Natural killer cell treated with Interleukin-12 subunit alpha and Interleukin-12 subunit beta and Interleukin-15 and Interleukin-18, amount 100 ng/mL, for 72 hours (primary cell): ENCODE results near the gene ATP2B3. TPM values are rescaled to one million over a fixed set of nuclear protein-coding genes. Genes with fewer than 3 reads are reported as not detected.

Experiments used
- ATAC-seq, 2 donors: fragments of 150-1000 bp; cut with Tn5 transposase in 1 of 2; sonication (Bioruptor Pico), chemical (Tn5 transposase) in 1 of 2; 2 replicates each; pipeline ENCODE4 v1.10.0; 2021
- DNase-seq: peaks from one replicate; pipeline ENCODE4 v3.0.0; 2022; ENCODE audit warnings: low spot score
- H3K27ac Mint-ChIP-seq, 2 donors: 1 replicate in 1 of 2; 2 replicates in 1 of 2; pipeline ENCODE4 v1.8.0; 2022; ENCODE audit warnings: mixed read lengths in 2 of 2, mild to moderate bottlenecking in 1 of 2, moderate library complexity in 1 of 2
- H3K27me3 Mint-ChIP-seq, 2 donors: 1 replicate in 1 of 2; 2 replicates in 1 of 2; pipeline ENCODE4 v1.8.0; 2022; ENCODE audit warnings: mixed read lengths in 2 of 2
- H3K36me3 Mint-ChIP-seq: one replicate; pipeline ENCODE4 v1.8.0; 2022; ENCODE audit warnings: mixed read lengths
- H3K4me1 Mint-ChIP-seq, 2 donors: 1 replicate in 1 of 2; 2 replicates in 1 of 2; pipeline ENCODE4 v1.8.0; 2022; ENCODE audit warnings: low read depth in 2 of 2, mixed read lengths in 2 of 2, mild to moderate bottlenecking in 1 of 2
- H3K4me3 Mint-ChIP-seq: one replicate; pipeline ENCODE4 v1.8.0; 2022; ENCODE audit warnings: mixed read lengths
- H3K9me3 Mint-ChIP-seq: 2 replicates; pipeline ENCODE4 v1.8.0; 2022; ENCODE audit warnings: mixed read lengths
- total RNA-seq, 2 donors: library from RNA; stranded (reverse); gene quantifications; one replicate each; pipeline ENCODE4 v1.2.3, GENCODE V29; 2022

Gene ATP2B3
- total RNA-seq, 2 donors from 2014 or later = not detected

DNA sequence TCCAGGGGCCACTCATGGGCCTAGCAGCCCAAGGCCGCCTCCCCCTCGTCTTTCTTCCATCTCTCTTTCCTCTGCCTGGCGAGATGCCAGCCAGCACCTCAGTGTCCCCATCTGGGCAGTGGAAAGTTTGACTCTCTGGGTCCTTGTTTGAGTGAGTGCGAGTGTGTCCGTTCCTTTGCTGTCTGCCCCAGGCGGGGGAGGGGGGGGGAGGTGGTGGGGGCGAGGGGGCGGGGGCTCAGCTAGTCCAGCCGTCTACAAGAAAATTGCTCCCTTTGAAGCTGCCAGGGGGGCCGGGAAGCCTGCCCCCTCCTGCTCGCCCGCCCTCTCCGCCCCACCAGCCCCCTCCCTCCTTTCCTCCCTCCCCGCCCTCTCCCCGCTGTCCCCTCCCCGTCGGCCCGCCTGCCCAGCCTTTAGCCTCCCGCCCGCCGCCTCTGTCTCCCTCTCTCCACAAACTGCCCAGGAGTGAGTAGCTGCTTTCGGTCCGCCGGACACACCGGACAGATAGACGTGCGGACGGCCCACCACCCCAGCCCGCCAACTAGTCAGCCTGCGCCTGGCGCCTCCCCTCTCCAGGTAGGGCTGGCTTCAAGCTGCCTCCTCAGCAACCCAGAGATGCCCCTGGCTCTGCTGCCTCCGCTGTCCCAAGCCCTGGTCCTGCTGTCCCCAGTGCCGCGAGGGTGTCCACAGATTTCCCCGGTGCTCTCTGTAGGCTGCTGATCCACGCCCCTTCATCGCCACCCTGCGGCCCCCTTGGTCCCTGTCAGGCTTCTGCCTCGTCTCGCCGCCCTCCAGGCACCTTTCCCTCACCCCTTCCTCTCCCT lies 22.7 kb upstream of the ATP2B3 start, which contains the start of gene BGN:
Gene BGN (plus strand): TSS at position 440 of the 821 bp plus-strand sequence. CDS start 9,652 bp downstream, outside the sequence.
- DNase-seq (no peak), ATAC-seq (no peak)
- Mint-ChIP-seq H3K27ac (no peak within 1 kb of the TSS), H3K4me3 (no peak within 1 kb of the TSS), H3K27me3 (peaks cover 0 to 3% of the 10 kb centered on the region in 2 donors), H3K36me3 (no peaks in the 10 kb centered on the region), H3K4me1 (no peaks in the 10 kb centered on the region), H3K9me3 (no peaks in the 10 kb centered on the region)

DNA sequence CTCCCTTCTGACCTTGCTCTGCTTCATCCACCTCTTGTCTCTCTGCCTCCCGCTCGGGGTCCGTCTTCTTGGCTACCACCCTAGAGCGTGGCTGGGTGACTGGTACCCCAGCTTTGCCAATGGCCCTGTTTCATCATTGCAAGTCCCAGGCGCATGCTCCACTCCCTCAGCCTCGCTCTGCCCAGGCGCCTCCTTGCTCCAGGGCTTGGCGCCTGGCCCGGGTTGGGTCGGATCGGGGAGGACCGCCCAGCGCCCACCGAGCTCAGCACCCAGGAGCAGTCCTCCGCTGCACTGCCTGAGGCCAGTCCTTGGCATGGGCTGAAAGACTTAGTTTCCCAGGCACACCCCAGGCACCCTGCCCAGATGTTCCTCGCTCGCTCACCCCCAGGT lies 22.1 kb upstream of the ATP2B3 start:
- ATAC-seq (no peak), DNase-seq (no peak)
- Mint-ChIP-seq H3K27me3 (peaks cover 0 to 3% of the 10 kb centered on the region in 2 donors), H3K9me3 (no peaks in the 10 kb centered on the region), H3K4me3 (no peak overlapping the region), H3K36me3 (no peaks in the 10 kb centered on the region), H3K4me1 (no peaks in the 10 kb centered on the region), H3K27ac (no peak overlapping the region)

DNA sequence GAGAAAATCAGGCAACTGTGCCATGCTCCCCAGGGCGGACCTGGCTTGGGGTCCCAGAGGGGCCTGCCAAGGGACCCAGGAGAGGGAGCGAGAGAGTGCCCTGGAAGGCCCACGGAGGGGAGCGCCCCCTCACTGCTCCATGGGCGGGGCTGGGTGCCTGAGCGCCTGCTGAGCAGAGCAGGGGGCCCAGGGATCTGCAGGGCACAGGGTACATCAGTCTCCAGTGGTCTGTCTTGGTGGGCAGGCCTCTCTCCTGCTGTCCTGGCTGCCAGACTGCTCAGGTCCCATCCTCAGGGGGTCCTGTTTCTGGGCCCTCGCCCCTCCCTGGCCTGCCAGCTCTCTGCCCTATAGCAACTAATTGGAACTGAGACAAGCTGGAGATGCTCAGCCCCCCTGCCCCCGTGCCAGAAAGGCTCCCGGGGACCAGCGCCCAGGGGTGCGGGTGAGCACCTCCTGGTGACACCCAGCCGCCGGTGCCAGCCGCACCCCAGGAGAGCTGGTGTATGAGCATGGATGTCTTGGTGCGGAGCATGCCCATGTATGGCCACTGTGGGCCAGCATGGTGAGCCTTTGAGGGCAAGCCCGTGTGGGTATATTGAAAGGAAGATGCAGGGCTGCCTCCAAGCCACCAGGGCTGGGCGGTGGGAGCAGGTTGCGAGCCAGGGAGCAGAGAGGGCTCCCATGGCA lies 21.4 kb upstream of the ATP2B3 start:
- Mint-ChIP-seq H3K9me3 (peaks cover 6% of the 10 kb centered on the region), H3K27me3 (peaks cover 0 to 3% of the 10 kb centered on the region in 2 donors), H3K4me3 (no peak overlapping the region), H3K36me3 (no peaks in the 10 kb centered on the region), H3K4me1 (peaks cover 0 to 5% of the 10 kb centered on the region in 2 donors), H3K27ac (no peak overlapping the region)
- DNase-seq = no peak
- ATAC-seq = no peak

DNA sequence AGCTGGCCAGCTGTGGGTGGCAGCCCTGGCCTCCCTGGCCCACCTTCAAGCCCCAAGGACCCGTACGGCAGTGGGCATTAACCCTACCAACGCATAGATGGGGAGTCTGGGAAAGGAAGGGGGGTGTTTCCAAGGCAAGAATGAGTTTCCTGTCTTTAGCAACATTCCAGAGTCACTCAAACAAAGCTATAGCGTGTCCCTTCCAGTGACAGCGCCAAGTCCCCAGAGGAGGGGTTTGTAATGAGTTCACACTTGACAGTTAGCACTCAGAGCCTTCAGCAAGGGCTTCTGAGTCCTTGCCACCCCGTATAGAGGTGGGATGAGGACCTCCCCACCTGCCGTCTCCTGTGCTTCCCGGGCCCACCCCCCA lies 20.9 kb upstream of the ATP2B3 start:
- Mint-ChIP-seq H3K36me3 (no peaks in the 10 kb centered on the region), H3K27me3 (peaks cover 0 to 3% of the 10 kb centered on the region in 2 donors), H3K4me3 (no peak overlapping the region), H3K27ac (no peak overlapping the region), H3K9me3 (peaks cover 6% of the 10 kb centered on the region), H3K4me1 (peaks cover 0 to 5% of the 10 kb centered on the region in 2 donors)
- ATAC-seq (no peak), DNase-seq (no peak)

DNA sequence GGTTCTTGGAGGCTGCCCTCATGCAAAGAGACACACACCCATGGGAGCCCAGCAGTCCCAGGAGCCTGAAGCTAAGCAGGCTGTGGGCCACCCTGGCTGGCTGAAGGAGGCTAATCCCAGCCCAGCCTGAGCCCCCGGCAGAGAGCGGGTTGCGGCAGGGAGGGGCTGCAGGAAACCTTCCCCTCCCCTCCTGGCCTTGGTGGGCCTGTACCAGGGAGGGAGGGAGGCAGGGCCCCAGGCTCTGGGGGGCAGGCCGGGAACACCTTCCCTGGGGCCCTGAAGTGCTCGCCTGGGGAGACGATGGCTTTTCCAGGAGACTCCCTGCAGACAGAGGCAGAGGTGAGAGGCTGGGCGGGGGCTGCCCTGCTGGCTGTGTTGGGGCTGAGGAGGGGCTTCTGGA lies 19.0 kb upstream of the ATP2B3 start:
- Mint-ChIP-seq H3K27me3 (peaks cover 0 to 3% of the 10 kb centered on the region in 2 donors), H3K4me1 (peaks cover 0 to 5% of the 10 kb centered on the region in 2 donors), H3K36me3 (no peaks in the 10 kb centered on the region), H3K9me3 (peaks cover 6% of the 10 kb centered on the region), H3K4me3 (no peak overlapping the region), H3K27ac (no peak overlapping the region)
- no peak for DNase-seq
- no peak for ATAC-seq

DNA sequence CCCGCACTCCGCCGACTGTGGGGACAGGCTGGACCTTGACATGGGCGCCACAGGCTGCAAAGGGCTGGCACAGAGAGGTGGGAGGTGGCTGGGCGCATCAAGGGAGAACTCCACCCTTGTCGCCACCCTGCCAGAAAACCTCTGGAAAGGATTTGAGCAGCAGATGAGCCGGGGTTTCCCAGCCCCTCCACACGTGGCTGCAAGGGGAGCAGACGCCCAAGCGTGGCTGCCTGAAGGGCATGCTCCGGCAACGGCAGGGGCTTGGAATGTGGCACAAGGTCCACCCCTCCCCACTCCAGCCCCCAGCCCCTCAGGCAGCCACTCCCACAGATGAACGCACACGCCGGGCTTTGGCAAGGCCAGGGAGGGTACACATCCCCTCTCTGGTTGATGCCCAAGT lies 18.1 kb upstream of the ATP2B3 start:
- no peak for DNase-seq
- H3K27me3 Mint-ChIP-seq = peaks cover 0 to 3% of the 10 kb centered on the region in 2 donors
- peaks cover 6% of the 10 kb centered on the region for H3K9me3 Mint-ChIP-seq
- H3K4me1 Mint-ChIP-seq = peaks cover 0 to 5% of the 10 kb centered on the region in 2 donors
- H3K4me3 Mint-ChIP-seq = no peak overlapping the region
- no peaks in the 10 kb centered on the region for H3K36me3 Mint-ChIP-seq
- ATAC-seq = no peak
- H3K27ac Mint-ChIP-seq = no peak overlapping the region

DNA sequence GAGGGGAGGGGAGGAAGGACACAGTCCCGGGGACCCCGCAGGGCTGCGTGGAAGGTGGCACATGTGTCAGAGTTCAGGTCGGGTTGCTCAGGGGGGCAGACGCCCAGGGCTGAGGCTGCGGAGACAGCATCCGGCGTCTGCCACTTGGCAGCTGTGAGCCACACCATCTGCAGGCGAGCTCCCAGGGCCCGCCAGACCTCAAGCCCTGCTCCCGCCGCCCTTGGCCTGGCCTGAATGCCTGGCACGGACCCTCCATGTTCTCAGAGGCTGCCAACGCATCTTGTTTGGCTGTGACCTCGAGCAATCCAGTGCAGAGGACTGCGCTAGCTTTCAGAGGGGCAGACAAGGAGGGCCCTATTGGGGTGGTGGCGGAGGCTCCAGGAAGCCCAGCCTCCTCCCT lies 17.6 kb upstream of the ATP2B3 start:
- DNase-seq = no peak
- Mint-ChIP-seq H3K9me3 (peaks cover 6% of the 10 kb centered on the region), H3K27me3 (peaks cover 0 to 3% of the 10 kb centered on the region in 2 donors), H3K4me1 (peaks cover 0 to 5% of the 10 kb centered on the region in 2 donors), H3K36me3 (no peaks in the 10 kb centered on the region), H3K27ac (no peak overlapping the region), H3K4me3 (no peak overlapping the region)
- no peak for ATAC-seq

DNA sequence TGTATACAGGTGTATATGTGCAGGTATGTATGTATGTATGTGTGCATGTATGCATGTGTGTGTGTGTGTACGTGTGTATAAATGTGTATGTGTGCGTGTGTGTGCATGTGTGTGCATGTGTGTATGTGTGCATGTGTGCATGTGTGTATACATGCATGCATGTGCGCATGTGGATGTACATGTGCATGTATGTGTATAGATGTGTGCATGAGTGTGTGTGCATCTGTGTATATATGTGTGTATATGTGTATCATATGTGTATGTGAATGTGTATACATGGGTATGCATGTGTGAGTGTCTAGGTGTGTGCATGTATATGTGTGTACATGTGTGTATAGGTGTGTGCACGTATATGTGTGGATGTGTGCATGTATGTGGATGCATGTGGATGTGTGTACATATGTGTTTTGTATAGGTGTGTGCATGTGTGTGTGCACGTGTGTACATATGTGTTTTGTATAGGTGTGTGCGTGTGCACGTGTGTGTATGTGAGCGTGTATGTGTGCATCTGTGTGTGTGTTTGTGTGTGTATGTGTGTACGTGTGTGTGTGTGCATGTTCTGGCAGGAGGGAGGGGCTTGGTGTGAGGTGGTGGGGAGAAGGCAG lies 16.7 kb upstream of the ATP2B3 start:
- no peak for ATAC-seq
- Mint-ChIP-seq H3K4me1 (peaks cover 0 to 5% of the 10 kb centered on the region in 2 donors), H3K27me3 (no peaks in the 10 kb centered on the region), H3K9me3 (peaks cover 6% of the 10 kb centered on the region), H3K27ac (no peak overlapping the region), H3K4me3 (no peak overlapping the region), H3K36me3 (no peaks in the 10 kb centered on the region)
- DNase-seq = no peak

DNA sequence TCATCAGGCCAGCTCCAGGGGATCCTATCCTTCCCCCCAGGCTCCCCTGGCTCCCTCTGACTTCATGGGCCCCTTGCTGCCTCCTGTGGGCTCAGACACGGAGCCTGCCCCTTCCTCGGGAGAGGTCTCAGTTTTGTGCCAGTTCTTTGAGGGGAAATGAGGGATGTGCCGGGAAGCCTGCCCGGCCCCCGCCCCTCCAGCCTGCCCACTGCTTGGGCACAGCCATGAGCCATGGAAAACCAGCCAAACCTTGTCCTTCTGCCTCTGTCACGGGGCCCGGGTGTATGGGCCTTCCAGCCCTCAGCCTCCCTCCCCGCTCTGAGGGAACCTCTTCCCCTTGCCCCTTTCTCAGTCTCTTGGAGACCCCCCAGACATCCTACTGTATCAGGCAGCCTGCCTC lies 15.9 kb upstream of the ATP2B3 start:
- Mint-ChIP-seq H3K36me3 (no peaks in the 10 kb centered on the region), H3K4me3 (no peak overlapping the region), H3K27me3 (no peaks in the 10 kb centered on the region), H3K9me3 (peaks cover 6% of the 10 kb centered on the region), H3K4me1 (peaks cover 0 to 5% of the 10 kb centered on the region in 2 donors), H3K27ac (no peak overlapping the region)
- DNase-seq (no peak), ATAC-seq (no peak)

DNA sequence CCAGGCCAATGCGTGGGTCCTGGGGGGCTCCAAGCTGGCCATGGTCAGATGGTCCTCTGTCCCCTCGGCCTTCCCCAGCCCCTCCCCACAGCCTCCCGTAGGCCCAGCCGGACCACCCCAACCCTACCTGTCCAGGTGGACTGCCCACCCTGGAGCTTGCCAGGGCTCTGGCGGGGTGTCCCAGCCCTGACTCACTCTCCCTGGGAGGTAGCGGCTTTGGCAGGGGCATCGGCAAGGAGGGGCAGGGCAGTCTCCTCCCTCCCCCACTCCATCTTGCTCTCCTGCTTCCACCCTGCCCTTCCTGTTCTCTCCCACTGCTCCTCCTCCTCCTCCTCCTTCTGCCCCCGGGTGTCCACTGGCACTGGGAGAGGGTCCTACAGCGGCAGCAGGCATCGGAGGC lies 15.3 kb upstream of the ATP2B3 start:
- no peak for ATAC-seq
- Mint-ChIP-seq H3K4me3 (no peak overlapping the region), H3K9me3 (peaks cover 6% of the 10 kb centered on the region), H3K36me3 (no peaks in the 10 kb centered on the region), H3K27ac (no peak overlapping the region), H3K27me3 (no peaks in the 10 kb centered on the region), H3K4me1 (peaks cover 0 to 5% of the 10 kb centered on the region in 2 donors)
- no peak for DNase-seq

DNA sequence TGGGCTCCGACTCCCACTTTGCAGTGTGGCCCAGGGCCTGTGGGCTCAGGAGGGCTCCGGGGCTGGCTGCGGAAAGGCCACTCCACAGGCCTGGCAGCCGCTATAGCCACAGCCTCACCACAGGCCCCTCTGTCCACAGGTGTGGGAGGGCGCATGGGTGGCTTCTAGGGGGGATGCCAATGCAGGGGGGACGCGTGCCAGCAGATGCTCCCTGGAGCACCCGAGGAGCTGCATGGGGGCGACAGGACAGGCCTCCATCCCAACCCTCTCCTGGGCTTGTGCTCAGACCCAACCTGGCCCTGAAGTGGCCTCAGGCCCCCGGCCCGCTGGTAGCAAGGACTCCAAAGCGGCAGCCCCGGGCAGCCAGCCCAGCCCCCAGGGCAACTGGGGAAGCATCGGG lies 14.6 kb upstream of the ATP2B3 start:
- Mint-ChIP-seq H3K4me1 (peaks cover 0 to 7% of the 10 kb centered on the region in 2 donors), H3K27me3 (no peaks in the 10 kb centered on the region), H3K4me3 (no peak overlapping the region), H3K27ac (no peak overlapping the region), H3K9me3 (peaks cover 6% of the 10 kb centered on the region), H3K36me3 (no peaks in the 10 kb centered on the region)
- DNase-seq (no peak), ATAC-seq (no peak)

DNA sequence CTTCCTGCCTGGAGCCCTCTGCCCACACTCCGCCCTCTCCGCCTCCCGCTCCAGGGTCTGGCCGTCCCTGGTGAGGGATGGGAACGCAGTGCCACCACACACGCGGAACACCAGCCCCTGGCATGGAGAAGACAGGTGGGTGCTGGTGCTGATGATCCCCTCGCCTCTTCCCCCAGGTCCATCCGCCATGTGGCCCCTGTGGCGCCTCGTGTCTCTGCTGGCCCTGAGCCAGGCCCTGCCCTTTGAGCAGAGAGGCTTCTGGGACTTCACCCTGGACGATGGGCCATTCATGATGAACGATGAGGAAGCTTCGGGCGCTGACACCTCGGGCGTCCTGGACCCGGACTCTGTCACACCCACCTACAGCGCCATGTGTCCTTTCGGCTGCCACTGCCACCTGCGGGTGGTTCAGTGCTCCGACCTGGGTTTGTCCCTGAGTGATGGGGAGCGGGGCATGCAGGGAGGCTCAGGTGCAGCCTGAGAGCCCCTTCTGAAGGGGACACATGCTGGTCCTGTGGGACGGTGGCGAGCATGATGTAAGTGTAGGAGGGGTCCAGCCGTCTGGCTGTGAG lies 12.9 kb upstream of the ATP2B3 start:
- ATAC-seq = no peak
- Mint-ChIP-seq H3K4me3 (no peak overlapping the region), H3K4me1 (peaks cover 0 to 7% of the 10 kb centered on the region in 2 donors), H3K9me3 (peaks cover 6% of the 10 kb centered on the region), H3K36me3 (no peaks in the 10 kb centered on the region), H3K27me3 (no peaks in the 10 kb centered on the region), H3K27ac (no peak overlapping the region)
- no peak for DNase-seq

DNA sequence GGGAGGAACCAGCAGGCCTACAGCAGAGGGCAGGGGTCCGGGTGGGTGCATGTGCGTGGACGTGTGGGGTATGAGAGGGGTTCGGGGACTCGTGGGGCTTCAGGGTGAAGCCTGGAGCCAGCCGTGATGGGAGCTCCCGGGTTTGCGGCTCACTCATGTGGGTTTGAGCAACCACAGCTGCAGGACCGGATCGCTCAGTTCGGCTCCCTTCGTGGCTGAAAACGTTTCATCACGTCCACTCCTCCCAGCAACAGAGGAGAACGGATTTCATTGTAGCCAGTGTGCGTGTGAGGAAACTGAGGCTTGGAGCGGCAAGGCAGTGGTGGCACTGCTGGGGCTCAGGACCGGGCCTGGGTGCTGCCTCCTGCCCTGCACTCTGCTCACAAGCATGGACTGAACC lies 12.1 kb upstream of the ATP2B3 start:
- H3K36me3 Mint-ChIP-seq = no peaks in the 10 kb centered on the region
- peaks cover 0 to 7% of the 10 kb centered on the region in 2 donors for H3K4me1 Mint-ChIP-seq
- ATAC-seq (no peak), DNase-seq (no peak)
- no peaks in the 10 kb centered on the region for H3K27me3 Mint-ChIP-seq
- peaks cover 6% of the 10 kb centered on the region for H3K9me3 Mint-ChIP-seq
- H3K4me3 Mint-ChIP-seq = no peak overlapping the region
- no peak overlapping the region for H3K27ac Mint-ChIP-seq
